Adrenal gland (tissue), 12 donors: ENCODE results near the gene PFAS. TPM values are rescaled to one million over a fixed set of nuclear protein-coding genes. Genes with fewer than 3 reads are reported as not detected.

ENCODE experiments used
- DNase-seq, 7 donors: peaks; one replicate each; pipeline ENCODE4 v3.0.0-alpha.2; 2019 to 2020
- H3K27ac ChIP-seq, 5 donors: fragments of 200-600 bp; sonication (generic) in 4 of 5; 1 replicate in 3 of 5; 2 replicates in 2 of 5; pipeline versions ENCODE4 v1.5.1 to v1.8.0; 2016 to 2020; ENCODE audit warnings: mild to moderate bottlenecking in 1 of 5
- H3K27me3 ChIP-seq: fragments of 200-600 bp; 2 replicates; pipeline ENCODE4 v1.8.0; 2021
- H3K36me3 ChIP-seq, 2 donors: fragments of 200-600 bp; replicated peaks in 1 of 2; 1 replicate in 1 of 2; 2 replicates in 1 of 2; pipeline versions ENCODE4 v1.5.1 to v1.8.0; 2018 to 2022
- H3K4me1 ChIP-seq, 2 donors: fragments of 200-600 bp; replicated peaks in 1 of 2; 1 replicate in 1 of 2; 2 replicates in 1 of 2; pipeline versions ENCODE4 v1.5.1 to v1.8.0; 2018 to 2021
- H3K4me3 ChIP-seq, 4 donors: fragments of 200-600 bp; sonication (generic) in 3 of 4; one replicate each; pipeline ENCODE4 v1.5.1; 2016 to 2018
- H3K9me3 ChIP-seq, 3 donors: fragments of 200-600 bp; sonication (generic) in 1 of 3; replicated peaks in 1 of 3; 1 replicate in 2 of 3; 2 replicates in 1 of 3; pipeline versions ENCODE4 v1.5.1 to v1.8.0; 2016 to 2021
- CTCF ChIP-seq, 6 experiments: fragments of 450-650 bp in 4 of 6; fragments of 200-600 bp in 2 of 6; sonication (generic) in 1 of 6; IDR thresholded peaks; 1 replicate in 5 of 6; 2 replicates in 1 of 6; pipeline versions ENCODE4 v1.5.1 to v1.8.0; 2016 to 2021; ENCODE audit warnings: antibody characterized with exemption in 6 of 6, mild to moderate bottlenecking in 2 of 6, moderate library complexity in 1 of 6
- POLR2A ChIP-seq, 2 donors: fragments of 450-650 bp; IDR thresholded peaks; one replicate each; pipeline ENCODE4 v1.6.1; 2017; ENCODE audit warnings: antibody characterized with exemption in 2 of 2, mild to moderate bottlenecking in 2 of 2, moderate library complexity in 1 of 2
- WGBS, 4 donors: extraction: QIAGEN DNeasy Blood & Tissue Kit in 2 of 4; methylation state at CpG; one replicate each; pipeline versions ENCODE4 v1.1.5 to v1.1.7; 2013 to 2017; 5-methylcytosine and 5-hydroxymethylcytosine counted together
- intact Hi-C, 2 donors: fragments of 100-400 bp; cut with DNase I; formaldehyde crosslinking; loops; one replicate each; pipeline versions ENCODE4 v1.14.1 to v1.15.0; 2022 to 2023
- polyA plus RNA-seq, 3 donors: library from polyadenylated mRNA; stranded (reverse); fragments of 200-250 nt in 2 of 3; fragments of 350-450 nt in 1 of 3; fragmentation: Illumina TruSeq in 1 of 3; extraction: RNeasy Lipid Tissue Mini Kit (QIAGEN cat#74804) in 1 of 3; gene quantifications; one replicate each; pipeline ENCODE4 v1.2.3, GENCODE V29; 2013 to 2014
- total RNA-seq, 9 donors: library from RNA; depleted of rRNA in 4 of 9; stranded (reverse); fragments of >200 nt in 4 of 9; fragments of 120-200 nt in 1 of 9; fragmentation: NEBNext Ultra II Directional in 1 of 9; extraction: Animal tissue kit (Norgen Biotek cat#: 25700) in 1 of 9; gene quantifications; one replicate each; pipeline versions ENCODE4 v1.1.0 to v1.2.4, GENCODE V29; 2013 to 2023
- donor health status: healthy with polysubstance abuse.
- donor health status: Bipolar disorder and iron deficiency.
- donor health status: DM: yes; HTN: yes; CAD: no.
- donor health status: DM: no; HTN: no; CAD: no.
- donor health status: DM: no; HTN: no; CAD: no.
- donor health status: DM: yes; HTN: yes; CAD: no.

The PFAS gene
- total and polyA plus RNA-seq, 12 donors, result 9.7 to 53.6 (median 21.8) TPM

GRCh38 chr17:8222380-8222629, 26.8 kb upstream of the PFAS start:
- DNase-seq, result no peak
- TF ChIP-seq POLR2A (IDR thresholded peaks at IDR 0.05) (peak in 1 of 2 donors; percentile 2), CTCF (IDR thresholded peaks at IDR 0.05) (no peak)
- no peaks in the 10 kb centered on the region for H3K36me3 ChIP-seq
- peaks cover 9 to 19% of the 10 kb centered on the region in 2 donors for H3K4me1 ChIP-seq
- intact Hi-C loops, result no loop called here
- no peaks in the 10 kb centered on the region for H3K27me3 ChIP-seq
- H3K9me3 ChIP-seq, result no peaks in the 10 kb centered on the region
- WGBS, 4 donors, result 0 to 2% (median 0%) methylated on average over 6 to 9 of the region's 9 CpGs
- H3K4me3 ChIP-seq, result peak overlapping the region in 2 of 4 donors; percentile 35 to 78
- peak overlapping the region; percentile 94 to 100 (median 98) for H3K27ac ChIP-seq

GRCh38 chr17:8222630-8223355, 26.3 kb upstream of the PFAS start:
- Histone ChIP-seq H3K27me3 (no peaks in the 10 kb centered on the region), H3K27ac (peak overlapping the region; percentile 94 to 100 (median 98)), H3K4me3 (peak overlapping the region in 3 of 4 donors; percentile 35 to 78 (median 69)), H3K4me1 (peaks cover 9 to 19% of the 10 kb centered on the region in 2 donors), H3K9me3 (no peaks in the 10 kb centered on the region), H3K36me3 (peaks cover 0 to 4% of the 10 kb centered on the region in 2 donors)
- no peak for TF ChIP-seq CTCF (IDR thresholded peaks at IDR 0.05)
- TF ChIP-seq POLR2A (IDR thresholded peaks at IDR 0.05), result peak; percentile 11 to 79
- peak; percentile 93 to 98 (median 96) for DNase-seq
- 0% methylated on average over 24 to 49 of the region's 49 CpGs for WGBS, 4 donors
- intact Hi-C loops, result no loop called here

- Histone ChIP-seq H3K9me3 (no peaks in the 10 kb centered on the region), H3K27ac (peak overlapping the region; percentile 94 to 100 (median 98)), H3K27me3 (no peaks in the 10 kb centered on the region), H3K4me3 (peak overlapping the region in 3 of 4 donors; percentile 35 to 78 (median 69)), H3K4me1 (peaks cover 9 to 19% of the 10 kb centered on the region in 2 donors), H3K36me3 (peaks cover 0 to 11% of the 10 kb centered on the region in 2 donors)
- DNase-seq, result peak; percentile 65 to 81 (median 70)
- TF ChIP-seq POLR2A (IDR thresholded peaks at IDR 0.05) (no peak), CTCF (IDR thresholded peaks at IDR 0.05) (peak in 2 of 6 experiments; percentile 9 to 15)
- intact Hi-C loops, result no loop called here
- WGBS, 4 donors, result 8 to 14% (median 9%) methylated on average over 18 to 27 of the region's 27 CpGs
Observed at GRCh38 chr17:8223356-8224126, 25.5 kb upstream of the PFAS start.
